Dermis microvascular lymphatic vessel endothelial cell (primary cell): Measurements from ENCODE around the gene OSM. TPM values are rescaled to one million over a fixed set of nuclear protein-coding genes. Genes with fewer than 3 reads are reported as not detected.
A peak's percentile ranks its signal among the peaks of the same experiment; 100 is the strongest.

Experiments
- DNase-seq, 2 donors: peaks; one replicate each; pipeline versions ENCODE4 v3.0.0 to v3.0.0-alpha.2; 2010; ENCODE audit warnings: low read depth in 2 of 2
- total RNA-seq: library from RNA; depleted of rRNA; stranded (reverse); fragments of >200 nt; gene quantifications from 2 replicates; pipeline ENCODE4 v1.2.1, GENCODE V29; 2014

The OSM gene
- total RNA-seq, 1 donor from 2014 or later, result not detected

DNA sequence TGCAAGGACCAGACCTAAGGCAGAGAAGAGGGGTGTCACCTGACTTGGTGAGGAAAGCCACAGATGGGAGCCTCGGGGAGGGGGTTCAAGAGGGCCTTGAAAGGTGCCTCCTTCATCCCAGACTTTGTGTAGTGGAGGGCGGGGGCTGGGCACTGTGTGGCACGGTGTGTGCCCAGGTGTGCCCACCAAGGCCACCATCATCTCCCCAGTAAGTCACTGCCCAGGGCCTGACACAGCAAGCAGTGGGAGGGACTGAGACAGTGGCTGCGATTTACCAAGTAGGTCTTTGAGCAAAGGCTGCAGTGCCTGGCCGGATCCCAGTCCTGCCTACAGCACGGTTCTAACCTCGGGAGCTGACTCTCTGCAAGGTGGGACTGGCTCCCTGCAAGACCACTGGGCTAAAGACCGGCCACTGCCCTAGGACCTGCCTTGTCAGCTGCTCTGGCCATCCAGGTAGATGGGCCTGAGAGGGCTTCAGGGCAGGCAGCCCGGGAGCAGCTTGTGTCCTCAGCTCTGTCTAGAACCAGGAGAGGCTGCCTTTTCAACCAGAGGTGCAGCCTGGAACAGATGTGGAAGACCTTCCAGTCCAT is 1.4 kb downstream of the OSM start:
- DNase-seq, result no peak

- DNase-seq, result no peak
Measured at GRCh38 chr22:30263883-30264282, 2.8 kb downstream of the OSM start.

DNA sequence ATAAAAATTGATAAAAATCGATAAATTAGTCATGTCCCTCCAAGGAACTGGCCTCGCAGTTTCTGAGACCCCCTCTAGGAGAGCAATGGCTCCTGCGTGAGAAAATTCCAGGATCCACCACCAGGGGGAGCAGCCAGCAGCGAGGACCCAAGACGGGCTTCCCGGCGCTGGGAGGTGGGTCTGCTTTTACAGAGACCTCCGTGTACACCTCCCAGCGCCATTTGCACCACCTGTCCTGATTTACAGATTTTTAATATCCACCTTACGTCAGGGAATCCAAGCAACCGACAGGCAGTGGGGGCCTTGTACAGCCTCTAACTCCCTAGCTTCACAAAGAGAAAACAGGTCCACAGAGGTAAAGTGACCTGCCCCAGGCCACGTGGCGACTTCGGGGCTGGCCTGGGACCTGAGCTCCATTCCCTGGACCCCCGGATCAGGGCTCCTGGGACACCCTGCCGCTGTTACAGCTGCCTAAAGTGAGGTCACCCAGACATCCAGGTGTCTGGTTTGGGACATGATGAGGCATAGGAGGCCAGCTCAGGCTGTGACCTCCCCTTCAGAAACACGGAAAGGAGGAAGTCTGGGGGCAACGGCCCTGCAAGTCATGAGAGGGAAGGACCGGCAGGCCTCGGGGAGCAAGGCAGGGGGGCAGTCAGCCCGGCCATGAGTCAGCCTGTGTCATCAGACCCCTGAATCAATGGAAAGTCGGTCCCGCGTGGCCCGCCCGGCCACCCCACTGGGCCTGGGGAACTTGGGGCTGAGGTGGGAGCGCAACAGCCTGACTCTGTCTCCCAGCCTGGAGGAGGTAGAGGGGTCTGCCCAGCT is 3.5 kb downstream of the OSM start:
- peak in 1 of 2 donors; percentile 64 for DNase-seq

DNA sequence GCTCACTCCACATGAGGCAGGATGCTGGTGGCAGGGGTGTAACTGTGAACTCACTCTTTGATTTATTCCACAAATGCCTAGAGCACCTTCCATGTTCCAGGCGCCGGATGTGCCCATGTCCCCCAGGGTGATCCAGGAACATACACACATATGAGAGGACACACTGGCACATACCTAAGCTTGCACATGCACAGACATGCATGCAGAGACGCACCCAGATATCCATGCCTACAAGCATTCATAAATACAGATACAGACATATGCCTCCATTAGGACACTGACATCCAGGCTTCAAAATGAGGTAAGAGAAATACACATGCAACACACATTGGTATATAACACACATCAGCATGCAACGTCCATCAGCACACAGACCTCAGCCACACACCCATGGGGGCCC is 4.5 kb downstream of the OSM start:
- no peak for DNase-seq

GRCh38 chr22:30261134-30261533 is 5.5 kb downstream of the OSM start:
- DNase-seq, result no peak

DNA sequence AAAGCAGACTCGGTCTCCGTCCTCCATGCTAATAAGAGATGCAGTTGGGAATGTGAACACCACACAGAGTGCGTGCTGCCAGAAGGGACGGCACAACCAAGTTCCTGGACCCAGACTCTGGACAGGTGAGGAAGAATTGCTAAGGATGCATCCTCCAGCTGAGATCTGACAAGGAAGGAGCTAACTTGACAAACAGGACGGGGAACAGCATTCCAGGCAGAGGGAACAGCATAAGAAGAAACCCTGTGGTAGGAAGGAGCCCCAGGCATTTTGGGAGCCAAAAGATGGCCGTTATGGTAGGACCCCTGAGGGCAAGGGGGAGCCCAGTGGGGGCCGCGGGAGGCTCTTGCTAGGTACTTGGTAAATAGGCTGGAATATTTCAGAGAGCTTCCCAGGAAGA is 6.0 kb downstream of the OSM start:
- no peak for DNase-seq

DNA sequence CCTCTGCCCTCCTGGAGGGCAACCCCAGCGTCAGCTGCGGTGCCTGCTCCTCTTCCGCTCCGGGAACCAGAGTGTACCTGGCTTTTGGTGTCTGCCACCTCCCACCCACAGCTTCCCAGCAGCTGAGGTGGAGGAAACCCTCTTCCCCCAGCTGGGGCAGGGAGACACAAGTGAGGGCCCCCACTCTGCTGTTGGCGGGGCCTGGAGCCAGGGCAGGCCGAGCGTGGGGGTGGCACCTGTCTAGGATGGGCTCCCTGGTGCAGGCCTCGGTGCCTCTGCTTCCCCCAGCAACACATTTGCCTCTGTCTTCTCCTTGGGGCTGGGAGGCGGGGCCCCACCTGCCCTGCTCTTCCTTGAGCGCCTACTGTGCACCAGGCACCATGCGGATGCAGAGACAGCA is 6.4 kb downstream of the OSM start:
- no peak for DNase-seq

- no peak for DNase-seq
Measured at GRCh38 chr22:30254314-30254713, 12.3 kb downstream of the OSM start.

DNA sequence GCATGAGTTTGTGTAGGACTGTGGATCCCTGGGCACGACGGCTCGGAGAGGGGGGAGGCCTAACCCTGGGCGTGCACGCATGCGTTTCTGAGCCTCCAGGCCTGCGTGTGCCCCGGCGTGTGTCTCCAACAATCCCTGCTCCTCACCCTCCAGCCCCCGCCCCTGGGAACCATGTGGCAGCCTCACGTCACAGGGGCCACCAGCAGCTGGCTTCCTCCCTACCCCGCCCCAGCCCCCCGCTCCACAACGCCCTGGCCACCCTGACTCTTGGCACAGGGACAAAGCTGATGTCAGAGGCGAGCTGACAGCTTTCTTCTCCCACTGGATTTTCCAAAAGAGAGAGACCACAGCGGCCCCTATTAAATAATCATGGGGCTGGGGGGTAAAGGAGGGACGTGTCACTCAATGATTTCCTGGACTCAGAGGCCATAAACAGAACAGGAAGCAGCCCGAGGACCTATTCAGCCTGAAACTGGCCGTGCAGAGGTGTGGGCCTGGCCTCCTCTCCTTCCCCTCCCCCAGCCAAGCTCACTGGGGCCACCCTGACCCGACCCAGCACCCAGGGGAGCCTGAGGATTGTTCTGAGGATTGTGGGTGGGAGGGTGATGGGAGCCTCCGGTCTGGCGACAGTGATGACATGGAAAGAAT is 13.3 kb downstream of the OSM start:
- peak; percentile 38 to 48 for DNase-seq

DNA sequence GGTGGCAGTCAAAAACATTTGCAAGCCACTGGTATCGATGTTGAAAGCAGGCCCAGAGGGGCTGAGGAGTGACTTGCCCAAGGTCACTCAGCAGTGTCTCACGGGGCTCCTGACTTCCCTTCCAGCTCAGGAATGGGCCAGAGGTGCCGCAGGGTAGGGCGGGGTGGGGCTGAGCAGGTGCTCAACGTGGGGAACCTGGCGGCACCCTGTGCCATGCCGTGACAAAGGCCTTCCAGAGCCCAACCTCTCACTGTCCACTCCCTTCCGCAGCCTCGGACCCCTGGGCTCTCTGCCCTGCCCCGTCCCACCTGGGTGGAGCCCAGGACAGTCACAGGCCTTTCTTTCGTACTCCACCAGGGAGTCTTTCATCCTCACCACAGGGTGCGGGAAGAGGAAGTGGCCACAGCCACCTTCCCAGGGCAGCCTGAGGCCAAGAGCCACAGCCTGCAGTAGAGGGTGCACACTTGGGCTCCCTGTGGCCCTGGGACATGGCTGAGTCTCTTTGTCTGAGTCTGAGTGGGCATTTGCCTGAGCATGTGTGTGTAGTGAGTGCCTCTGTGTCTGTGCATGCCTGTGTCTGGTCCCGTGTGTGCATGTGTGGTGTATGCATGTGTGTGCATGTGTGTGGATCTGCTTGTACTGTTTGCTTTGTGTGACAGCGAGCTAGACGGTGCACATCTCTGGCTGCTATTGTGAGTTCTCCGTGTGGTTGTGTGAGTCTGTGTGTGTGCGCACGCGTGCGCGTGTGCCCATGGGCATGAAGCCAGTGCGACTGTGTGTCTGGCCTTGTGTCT is 14.0 kb downstream of the OSM start:
- no peak for DNase-seq

DNA sequence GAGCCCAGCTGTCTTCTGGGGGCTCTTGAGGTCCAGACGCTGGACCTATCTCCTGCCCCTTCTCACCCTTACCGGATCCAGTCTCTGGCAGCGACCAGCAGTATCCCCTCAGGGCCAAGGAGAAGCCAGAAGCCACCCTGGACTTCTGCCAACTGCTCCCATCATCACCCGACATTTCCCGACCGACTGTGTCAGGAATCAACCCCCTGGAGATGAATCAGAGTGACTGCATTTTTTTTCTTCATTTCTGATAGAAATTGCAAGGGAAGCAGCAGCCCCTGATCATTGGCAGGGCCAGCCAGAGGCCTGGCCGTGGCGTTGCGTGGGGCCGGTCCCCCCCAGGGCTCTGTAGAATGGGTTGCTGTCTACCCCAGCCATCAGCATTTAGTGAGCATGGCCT is 14.9 kb downstream of the OSM start:
- DNase-seq, result no peak

GRCh38 chr22:30250661-30251267 is 15.9 kb downstream of the OSM start:
- DNase-seq, result peak in 1 of 2 donors; percentile 25

- no peak for DNase-seq
Measured at GRCh38 chr22:30250039-30250565, 16.5 kb downstream of the OSM start.

GRCh38 chr22:30249049-30250038 is 17.3 kb downstream of the OSM start:
- no peak for DNase-seq

DNA sequence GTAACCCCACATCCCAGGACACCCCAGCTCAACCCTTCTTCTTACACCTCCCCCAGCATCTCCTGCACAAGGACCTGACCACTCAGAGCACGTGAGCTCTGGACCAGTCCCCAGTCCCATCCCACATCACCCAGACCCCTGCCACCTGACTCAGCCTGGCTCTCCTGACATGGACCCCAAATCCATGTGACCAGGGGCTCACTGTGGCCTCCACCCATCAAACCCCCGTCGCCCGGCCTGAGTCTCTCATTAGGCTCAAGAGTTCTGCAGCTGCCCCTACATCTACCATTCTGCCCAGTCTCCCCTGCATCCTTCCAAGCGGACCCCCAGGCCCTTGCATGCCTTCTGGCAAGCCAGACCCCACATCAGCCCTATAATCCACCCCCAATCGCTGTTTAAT is 18.2 kb downstream of the OSM start:
- DNase-seq, result no peak

DNA sequence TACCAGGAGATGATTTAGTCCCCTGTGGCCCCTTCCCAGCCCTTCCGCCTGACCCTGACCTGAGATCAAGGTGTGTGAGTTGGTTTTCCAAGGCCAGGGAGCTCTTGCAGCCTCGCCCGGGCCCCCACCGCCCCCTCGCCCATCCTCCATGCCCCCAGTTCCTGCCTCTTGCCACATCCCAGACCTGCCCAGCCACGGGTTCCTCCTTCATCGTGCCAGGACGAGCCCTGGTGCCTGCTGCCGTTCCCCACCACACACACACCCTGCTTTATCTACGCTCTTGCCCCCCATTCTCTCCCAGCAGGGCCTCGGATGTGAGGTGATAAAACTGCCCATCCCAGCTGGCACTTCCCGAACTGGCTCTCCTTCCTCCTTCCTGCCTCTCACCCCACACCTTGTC is 18.7 kb downstream of the OSM start:
- no peak for DNase-seq

DNA sequence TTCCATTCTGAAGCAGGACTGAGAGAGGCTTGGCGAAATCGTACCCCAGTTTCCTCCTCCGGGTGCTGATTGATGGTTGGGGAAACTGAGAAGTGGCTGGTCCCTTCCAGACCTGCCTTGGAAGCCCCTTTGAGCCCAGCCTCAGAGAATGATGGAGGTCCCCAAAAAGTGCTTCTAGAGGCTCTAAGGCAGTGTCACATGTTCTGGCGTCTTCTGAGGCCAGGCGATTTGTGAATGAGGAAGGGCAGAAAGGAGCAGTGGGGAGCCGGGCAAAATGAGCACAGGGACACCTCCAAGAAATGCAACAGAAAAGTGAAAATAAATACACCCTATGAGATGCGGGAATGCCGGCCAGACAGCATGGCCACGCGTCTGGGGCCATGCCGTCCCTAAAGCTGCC is 19.1 kb downstream of the OSM start:
- DNase-seq, result no peak

GRCh38 chr22:30246814-30247376 is 19.8 kb downstream of the OSM start:
- DNase-seq, result peak in 1 of 2 donors; percentile 25

DNA sequence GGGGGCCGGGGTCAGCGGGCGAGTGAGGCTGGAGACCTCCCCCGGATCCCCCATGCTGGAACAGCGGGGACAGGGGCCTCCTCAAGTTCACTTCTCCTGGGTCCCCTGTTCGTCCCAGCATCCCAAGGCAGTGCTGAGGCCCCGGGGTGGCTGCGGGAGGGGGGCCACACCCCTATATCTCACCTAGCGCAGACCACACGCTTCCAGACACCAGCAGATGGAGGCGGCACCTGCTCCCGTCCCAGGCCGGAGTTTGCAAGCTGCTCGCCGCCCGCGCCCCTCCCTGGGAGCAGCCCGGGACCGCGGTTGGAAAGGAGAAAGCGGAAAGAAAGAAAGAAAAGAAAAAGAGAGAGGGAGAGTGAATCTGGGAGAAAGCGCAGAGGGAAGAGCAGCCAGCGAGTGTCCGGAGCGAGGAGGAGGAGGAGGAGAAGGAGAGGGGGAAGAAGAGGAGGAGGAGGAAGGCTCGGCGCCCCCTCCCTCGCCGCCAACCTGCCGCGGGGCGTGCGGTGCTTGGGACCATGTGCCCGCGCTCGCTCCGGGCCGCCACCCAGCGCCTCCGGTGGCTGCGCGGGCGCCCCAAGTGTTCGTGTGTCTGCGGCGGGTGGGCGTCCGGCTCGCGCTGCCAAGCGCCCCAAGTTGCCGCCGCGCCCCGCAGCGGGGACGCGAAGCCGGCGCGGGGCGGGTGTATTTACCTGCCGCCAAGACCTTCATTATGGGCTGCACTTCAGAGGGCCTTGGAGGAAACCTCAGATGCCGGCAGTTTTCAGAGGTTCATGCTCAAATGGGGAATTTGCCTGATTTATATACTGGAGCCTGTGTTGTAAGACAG is 20.5 kb downstream of the OSM start, which contains the start of gene LIF:
Gene LIF (minus strand): TSS at position 775 of the 829 bp plus-strand sequence. CDS start 64 bp downstream, at position 711.
- peak in 1 of 2 donors; percentile 20 for DNase-seq
